CD14-positive monocyte (primary cell): ENCODE results near the gene EXPH5. TPM values are rescaled to one million over a fixed set of nuclear protein-coding genes. Genes with fewer than 3 reads are reported as not detected.

Experiments used
- DNase-seq, 3 donors: peaks; one replicate each; pipeline ENCODE4 v3.0.0-alpha.2; 2011 to 2022
- H2AFZ ChIP-seq: 2 replicates; pipeline ENCODE4 v1.6.0; 2012; ENCODE audit warnings: mild to moderate bottlenecking, low read depth, low read length, inconsistent platforms; ENCODE audit not compliant: insufficient read depth, poor library complexity, severe bottlenecking
- H3K27ac ChIP-seq, 2 donors: 1 replicate in 1 of 2; 2 replicates in 1 of 2; pipeline ENCODE4 v1.5.1; 2012 to 2013; ENCODE audit warnings: low read length in 2 of 2, control low read depth in 1 of 2, inconsistent platforms in 1 of 2, low read depth in 1 of 2, mild to moderate bottlenecking in 1 of 2
- H3K27me3 ChIP-seq, 2 donors: one replicate each; pipeline versions ENCODE4 v1.6.0 to v1.6.1; 2011 to 2013; ENCODE audit warnings: low read length in 2 of 2; ENCODE audit not compliant: control insufficient read depth in 2 of 2, insufficient read depth in 2 of 2
- H3K36me3 ChIP-seq, 2 donors: replicated peaks in 1 of 2; 1 replicate in 1 of 2; 2 replicates in 1 of 2; pipeline versions ENCODE4 v1.5.1 to v1.6.1; 2012 to 2013; ENCODE audit warnings: low read length in 2 of 2, control low read depth in 1 of 2, inconsistent platforms in 1 of 2, mild to moderate bottlenecking in 1 of 2; ENCODE audit not compliant: insufficient read depth in 2 of 2, control insufficient read depth in 1 of 2
- H3K4me1 ChIP-seq, 2 donors: 1 replicate in 1 of 2; 2 replicates in 1 of 2; pipeline versions ENCODE4 v1.5.1 to v1.6.1; 2012 to 2013; ENCODE audit warnings: low read length in 2 of 2, control low read depth in 1 of 2, inconsistent platforms in 1 of 2, mild to moderate bottlenecking in 1 of 2, moderate library complexity in 1 of 2; ENCODE audit not compliant: insufficient read depth in 2 of 2, control insufficient read depth in 1 of 2
- H3K4me2 ChIP-seq: replicated peaks from 2 replicates; pipeline ENCODE3; 2012; ENCODE audit warnings: low read length, moderate library complexity, mild to moderate bottlenecking; ENCODE audit not compliant: poor library complexity, severe bottlenecking; ENCODE audit errors: extremely low read depth
- H3K4me3 ChIP-seq, 3 experiments: fragments of 200-600 bp in 1 of 3; sonication (generic) in 1 of 3; replicated peaks in 1 of 3; 1 replicate in 2 of 3; 2 replicates in 1 of 3; pipeline ENCODE4 v1.5.1; 2011 to 2013; ENCODE audit warnings: low read length in 3 of 3, mild to moderate bottlenecking in 3 of 3, control low read depth in 2 of 3, low read depth in 2 of 3, inconsistent platforms in 1 of 3, moderate library complexity in 1 of 3
- H3K79me2 ChIP-seq: 2 replicates; pipeline ENCODE4 v1.6.0; 2012; ENCODE audit warnings: mild to moderate bottlenecking, control low read depth, inconsistent platforms, low read length, moderate library complexity; ENCODE audit not compliant: insufficient read depth
- H3K9ac ChIP-seq: 2 replicates; pipeline ENCODE4 v1.6.0; 2017; ENCODE audit warnings: low read length, mild to moderate bottlenecking; ENCODE audit not compliant: insufficient read depth, poor library complexity, severe bottlenecking
- H3K9me3 ChIP-seq, 2 donors: replicated peaks in 1 of 2; 1 replicate in 1 of 2; 2 replicates in 1 of 2; pipeline versions ENCODE4 v1.5.1 to v1.6.1; 2012 to 2013; ENCODE audit warnings: low read length in 2 of 2, control low read depth in 1 of 2; ENCODE audit not compliant: control insufficient read depth in 1 of 2, insufficient read depth in 1 of 2
- H4K20me1 ChIP-seq: 2 replicates; pipeline ENCODE4 v1.6.0; 2012; ENCODE audit warnings: mild to moderate bottlenecking, low read length, control low read depth, moderate library complexity; ENCODE audit not compliant: insufficient read depth
- H3K27ac Mint-ChIP-seq, 7 donors: one replicate each; pipeline ENCODE4 v1.8.0; 2020; ENCODE audit warnings: mild to moderate bottlenecking in 7 of 7, mixed read lengths in 7 of 7, moderate library complexity in 6 of 7, inconsistent platforms in 2 of 7
- H3K27me3 Mint-ChIP-seq, 3 donors: one replicate each; pipeline ENCODE4 v1.8.0; 2021 to 2022; ENCODE audit warnings: low read depth in 3 of 3, mild to moderate bottlenecking in 3 of 3, mixed read lengths in 3 of 3, moderate library complexity in 3 of 3, inconsistent platforms in 1 of 3
- H3K36me3 Mint-ChIP-seq, 2 donors: one replicate each; pipeline ENCODE4 v1.8.0; 2020; ENCODE audit warnings: mixed read lengths in 2 of 2, inconsistent platforms in 1 of 2, mild to moderate bottlenecking in 1 of 2
- H3K4me1 Mint-ChIP-seq: one replicate; pipeline ENCODE4 v1.8.0; 2020; ENCODE audit warnings: mild to moderate bottlenecking, mixed read lengths
- H3K4me3 Mint-ChIP-seq, 2 donors: one replicate each; pipeline ENCODE4 v1.8.0; 2020; ENCODE audit warnings: mild to moderate bottlenecking in 2 of 2, mixed read lengths in 2 of 2, moderate library complexity in 1 of 2
- H3K9me3 Mint-ChIP-seq, 7 donors: one replicate each; pipeline ENCODE4 v1.8.0; 2020 to 2022; ENCODE audit warnings: mixed read lengths in 7 of 7, mild to moderate bottlenecking in 6 of 7, moderate library complexity in 6 of 7, inconsistent platforms in 2 of 7
- WGBS: methylation state at CpG from one replicate; pipeline ENCODE4 v1.1.5; 2013; ENCODE audit warnings: missing lambda C conversion rate; ENCODE audit not compliant: insufficient coverage; 5-methylcytosine and 5-hydroxymethylcytosine counted together
- intact Hi-C, 2 donors: fragments of 100-400 bp; cut with micrococcal nuclease; formaldehyde crosslinking; loops; one replicate each; pipeline versions ENCODE4 v1.15.0 to v1.15.1; 2023
- polyA plus RNA-seq, 3 donors: library from polyadenylated mRNA; depleted of rRNA in 1 of 3; unstranded in 2 of 3; stranded (reverse) in 1 of 3; fragments of 300-500 nt in 2 of 3; fragments of >200 nt in 1 of 3; fragmentation: Illumina TruSeq in 2 of 3; gene quantifications; 1 replicate in 2 of 3; 2 replicates in 1 of 3; pipeline ENCODE4 v1.2.3, GENCODE V29; 2012 to 2021
- TF ChIP-seq, protein P1 (sequence below): fragments of 200-600 bp; IDR thresholded peaks from one replicate; pipeline ENCODE4 v1.8.0; 2022; ENCODE audit warnings: antibody characterized with exemption, mild to moderate bottlenecking

Gene EXPH5
- polyA plus RNA-seq, 3 donors: 0.05 to 0.17 TPM; not detected in 1

GRCh38 chr11:108556019-108556418 is 37.5 kb downstream of the EXPH5 start:
- Mint-ChIP-seq H3K4me3 (no peak overlapping the region), H3K27me3 (no peaks in the 10 kb centered on the region), H3K9me3 (no peaks in the 10 kb centered on the region), H3K36me3 (no peaks in the 10 kb centered on the region), H3K27ac (no peak overlapping the region), H3K4me1 (peaks cover 9% of the 10 kb centered on the region)
- Histone ChIP-seq H4K20me1 (no peaks in the 10 kb centered on the region), H2AFZ (no peak overlapping the region), H3K9me3 (no peaks in the 10 kb centered on the region), H3K79me2 (no peaks in the 10 kb centered on the region), H3K4me2 (no peak overlapping the region), H3K27me3 (no peaks in the 10 kb centered on the region), H3K4me1 (peaks cover 0 to 4% of the 10 kb centered on the region in 2 donors), H3K9ac (no peak overlapping the region), H3K27ac (no peak overlapping the region), H3K4me3 (no peak overlapping the region), H3K36me3 (no peaks in the 10 kb centered on the region)
- WGBS: 88% methylated on average over 2 of the region's 2 CpGs
- TF ChIP-seq, protein P1, sequence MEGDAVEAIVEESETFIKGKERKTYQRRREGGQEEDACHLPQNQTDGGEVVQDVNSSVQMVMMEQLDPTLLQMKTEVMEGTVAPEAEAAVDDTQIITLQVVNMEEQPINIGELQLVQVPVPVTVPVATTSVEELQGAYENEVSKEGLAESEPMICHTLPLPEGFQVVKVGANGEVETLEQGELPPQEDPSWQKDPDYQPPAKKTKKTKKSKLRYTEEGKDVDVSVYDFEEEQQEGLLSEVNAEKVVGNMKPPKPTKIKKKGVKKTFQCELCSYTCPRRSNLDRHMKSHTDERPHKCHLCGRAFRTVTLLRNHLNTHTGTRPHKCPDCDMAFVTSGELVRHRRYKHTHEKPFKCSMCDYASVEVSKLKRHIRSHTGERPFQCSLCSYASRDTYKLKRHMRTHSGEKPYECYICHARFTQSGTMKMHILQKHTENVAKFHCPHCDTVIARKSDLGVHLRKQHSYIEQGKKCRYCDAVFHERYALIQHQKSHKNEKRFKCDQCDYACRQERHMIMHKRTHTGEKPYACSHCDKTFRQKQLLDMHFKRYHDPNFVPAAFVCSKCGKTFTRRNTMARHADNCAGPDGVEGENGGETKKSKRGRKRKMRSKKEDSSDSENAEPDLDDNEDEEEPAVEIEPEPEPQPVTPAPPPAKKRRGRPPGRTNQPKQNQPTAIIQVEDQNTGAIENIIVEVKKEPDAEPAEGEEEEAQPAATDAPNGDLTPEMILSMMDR: no peak
- intact Hi-C loops: no loop called here
- no peak for DNase-seq

- H3K36me3 Mint-ChIP-seq: no peaks in the 10 kb centered on the region
- Histone ChIP-seq H4K20me1 (no peaks in the 10 kb centered on the region), H3K9me3 (no peaks in the 10 kb centered on the region), H3K79me2 (no peaks in the 10 kb centered on the region), H3K4me2 (no peak overlapping the region), H3K9ac (no peak overlapping the region), H3K27me3 (no peaks in the 10 kb centered on the region), H3K36me3 (no peaks in the 10 kb centered on the region), H3K4me1 (peaks cover 0 to 6% of the 10 kb centered on the region in 2 donors), H3K4me3 (no peak overlapping the region), H3K27ac (no peak overlapping the region), H2AFZ (no peak overlapping the region)
- intact Hi-C loops: no loop called here
- no peaks in the 10 kb centered on the region for H3K9me3 Mint-ChIP-seq
- TF ChIP-seq, protein P1: no peak
- H3K27me3 Mint-ChIP-seq: no peaks in the 10 kb centered on the region
- no peak overlapping the region for H3K4me3 Mint-ChIP-seq
- H3K4me1 Mint-ChIP-seq: peaks cover 11% of the 10 kb centered on the region
- WGBS: 72% methylated on average over 4 of the region's 10 CpGs
- peak overlapping the region in 2 of 7 donors; percentile 4 to 16 for H3K27ac Mint-ChIP-seq
- no peak for DNase-seq
Observed at GRCh38 chr11:108551651-108552462, 41.7 kb downstream of the EXPH5 start.
